GM19238 (cell line): Measurements from ENCODE around the gene PDIA5.
A peak's percentile ranks its signal among the peaks of the same experiment; 100 is the strongest.

ENCODE experiments used
- DNase-seq: peaks from one replicate; pipeline ENCODE4 v3.0.0; 2011; ENCODE audit warnings: low spot score; ENCODE audit not compliant: insufficient read length

Gene PDIA5

GRCh38 chr3:123161167-123161566 lies 94.3 kb downstream of the PDIA5 start:
- no peak for DNase-seq

- no peak for DNase-seq
These were observed 96.3 kb downstream of the PDIA5 start for GRCh38 chr3:123163141-123163540.

- no peak for DNase-seq
These were observed 98.3 kb downstream of the PDIA5 start for GRCh38 chr3:123165163-123165562.

GRCh38 chr3:123167686-123168085 lies 100.9 kb downstream of the PDIA5 start:
- DNase-seq: no peak

GRCh38 chr3:123168122-123168521 lies 101.3 kb downstream of the PDIA5 start:
- no peak for DNase-seq

- DNase-seq: no peak
These were observed 101.8 kb downstream of the PDIA5 start for GRCh38 chr3:123168605-123169004.

GRCh38 chr3:123169492-123169929 lies 102.7 kb downstream of the PDIA5 start:
- DNase-seq: no peak

GRCh38 chr3:123169930-123170329 lies 103.1 kb downstream of the PDIA5 start:
- DNase-seq: no peak

- DNase-seq: no peak
These were observed 114.0 kb downstream of the PDIA5 start for GRCh38 chr3:123180791-123181190.

- no peak for DNase-seq
These were observed 119.9 kb downstream of the PDIA5 start for GRCh38 chr3:123186695-123187094.

GRCh38 chr3:123188058-123188457 lies 121.2 kb downstream of the PDIA5 start:
- DNase-seq: no peak

- DNase-seq: no peak
These were observed 126.8 kb downstream of the PDIA5 start for GRCh38 chr3:123193448-123194101.

- DNase-seq: no peak
These were observed 127.7 kb downstream of the PDIA5 start for GRCh38 chr3:123194552-123194951.

GRCh38 chr3:123198372-123198771 lies 131.5 kb downstream of the PDIA5 start:
- DNase-seq: no peak

GRCh38 chr3:123201223-123201556 lies 134.4 kb downstream of the PDIA5 start:
- DNase-seq: no peak

GRCh38 chr3:123201557-123202427 lies 135.0 kb downstream of the PDIA5 start, which contains the start of gene SEC22A:
SEC22A (plus strand) TSS chr3:123201943; CDS start chr3:123209218, 7,275 bp downstream.
- DNase-seq: peak; percentile 87

- no peak for DNase-seq
These were observed 135.6 kb downstream of the PDIA5 start for GRCh38 chr3:123202451-123202850.
